Pancreas (tissue), 10 donors: ENCODE measurements around the gene DYDC2. TPM values are rescaled to one million over a fixed set of nuclear protein-coding genes. Genes with fewer than 3 reads are reported as not detected.

Experiments used
- ATAC-seq, 4 donors: fragments of 200-7000 bp; cut with Tn5 transposase; one replicate each; pipeline versions ENCODE4 v1.8.0 to v1.9.1; 2020; ENCODE audit warnings: mild to moderate bottlenecking in 4 of 4, moderate library complexity in 4 of 4
- DNase-seq, 6 donors: peaks; one replicate each; pipeline ENCODE4 v3.0.0-alpha.2; 2020
- FAIRE-seq: peaks from 2 replicates; lab custom pipeline; 2012; peaks lifted over from hg19 to GRCh38; lab: Jason Lieb, UNC
- H3K27ac ChIP-seq, 4 donors: fragments of 200-600 bp; sonication (generic); 1 replicate in 3 of 4; 2 replicates in 1 of 4; pipeline versions ENCODE4 v1.5.0 to v1.8.0; 2020
- H3K27me3 ChIP-seq, 4 donors: fragments of 200-600 bp; one replicate each; pipeline ENCODE4 v1.8.0; 2021
- H3K36me3 ChIP-seq, 3 donors: fragments of 200-600 bp; sonication (generic) in 1 of 3; one replicate each; pipeline versions ENCODE4 v1.5.0 to v1.8.0; 2020 to 2021
- H3K4me1 ChIP-seq, 3 donors: fragments of 200-600 bp; one replicate each; pipeline ENCODE4 v1.8.0; 2021
- H3K4me3 ChIP-seq, 4 donors: fragments of 200-600 bp; sonication (generic) in 2 of 4; one replicate each; pipeline versions ENCODE4 v1.5.0 to v1.8.0; 2020 to 2021
- H3K9me3 ChIP-seq, 4 donors: fragments of 200-600 bp; one replicate each; pipeline ENCODE4 v1.8.0; 2021
- WGBS, 2 donors: extraction: QIAGEN DNeasy Blood & Tissue Kit; methylation state at CpG; one replicate each; pipeline ENCODE4 v1.1.7; 2013; 5-methylcytosine and 5-hydroxymethylcytosine counted together
- intact Hi-C, 3 donors: fragments of 100-400 bp; cut with DNase I; formaldehyde crosslinking; loops; one replicate each; pipeline versions ENCODE4 v1.11.1 to v1.14.2; 2022
- polyA plus RNA-seq, 2 donors: library from polyadenylated mRNA; stranded (reverse); fragments of 200-250 nt; gene quantifications; one replicate each; pipeline ENCODE4 v1.2.3, GENCODE V29; 2013
- total RNA-seq, 6 donors: library from RNA; stranded (reverse); fragmentation: NEBNext Ultra II Directional in 4 of 6; extraction: Animal tissue kit (Norgen Biotek cat#: 25700) in 4 of 6; gene quantifications; one replicate each; pipeline versions ENCODE4 v1.2.1 to v1.2.4, GENCODE V29; 2021 to 2023
- TF ChIP-seq, protein P1 (sequence below), 4 donors: fragments of 200-600 bp; sonication (generic) in 3 of 4; IDR thresholded peaks; one replicate each; pipeline versions ENCODE4 v1.5.0 to v1.8.0; 2021; ENCODE audit warnings: antibody characterized with exemption in 4 of 4
- donor health status: healthy with polysubstance abuse.
- donor health status: DM: no; HTN: no; CAD: no; lungs with moderate emphysema.
- donor health status: DM: no; HTN: no; CAD: no.
- donor health status: control.
- donor health status: control.
- donor health status: Bipolar disorder and iron deficiency.
- donor health status: DM: yes; HTN: yes; CAD: no.
- donor health status: DM: no; HTN: no; CAD: no.
- donor health status: DM: no; HTN: no; CAD: no.
- donor health status: DM: yes; HTN: yes; CAD: no.

Gene DYDC2, protein sequence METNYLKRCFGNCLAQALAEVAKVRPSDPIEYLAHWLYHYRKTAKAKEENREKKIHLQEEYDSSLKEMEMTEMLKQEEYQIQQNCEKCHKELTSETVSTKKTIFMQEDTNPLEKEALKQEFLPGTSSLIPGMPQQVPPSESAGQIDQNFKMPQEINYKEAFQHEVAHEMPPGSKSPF
- total RNA-seq (under 1 TPM in 2 of 6 donors, not detected in 4; 0.32 to 0.44 TPM), polyA plus RNA-seq (under 1 TPM; 0.05 to 0.15 TPM)

DNA sequence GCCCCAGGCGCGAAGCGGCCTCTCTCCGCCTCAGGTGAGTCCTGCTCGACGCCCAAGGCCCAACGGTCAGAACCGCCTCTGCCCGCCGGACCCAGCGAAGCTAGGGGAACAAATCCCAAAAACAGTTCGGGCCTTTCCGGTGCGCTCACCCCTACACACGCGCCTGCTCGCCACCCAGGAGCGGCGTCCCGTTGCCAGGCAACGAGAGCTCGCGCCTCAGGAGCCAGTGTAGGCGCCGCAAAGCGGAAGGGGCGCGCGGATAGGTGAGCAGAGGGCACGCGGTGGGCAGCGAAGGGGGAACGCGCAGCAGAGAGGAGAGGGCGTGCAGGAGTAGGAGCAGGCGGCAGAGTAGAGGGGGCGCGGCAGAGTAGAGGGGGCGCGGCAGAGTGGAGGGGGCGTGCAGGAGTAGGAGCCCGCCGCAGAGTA lies at the start of gene DYDC2, which contains the start of gene DYDC1:
DYDC2 (plus strand) TSS at position 219 of the 426 bp plus-strand sequence. CDS start 5,663 bp downstream, outside the sequence.
DYDC1 (minus strand) TSS at position 193 of the 426 bp plus-strand sequence. CDS start 4,154 bp downstream, outside the sequence.
- peak; percentile 56 to 88 (median 70) for DNase-seq
- 3% methylated on average over 41 to 43 of the region's 43 CpGs for WGBS, 2 donors
- no peaks in the 10 kb centered on the region for H3K27me3 ChIP-seq

DNA sequence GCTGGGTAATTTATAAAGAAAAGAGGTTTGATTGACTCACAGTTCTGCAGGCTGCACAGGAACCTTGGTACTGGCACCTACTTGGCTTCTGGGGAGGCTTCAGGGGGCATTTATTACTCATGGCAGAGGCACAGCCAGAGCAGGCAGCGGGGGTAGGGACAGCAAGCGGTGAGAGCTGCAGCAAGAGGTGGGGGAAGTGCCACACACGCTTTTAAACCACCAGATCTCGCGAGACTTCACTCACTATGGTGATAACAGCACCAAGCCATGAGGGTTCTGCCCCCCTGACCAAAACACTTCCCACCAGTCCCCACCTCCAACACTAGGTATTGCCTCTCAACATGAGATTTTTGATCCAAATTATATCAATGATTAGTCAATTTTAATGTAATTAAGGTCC lies 43.1 kb upstream of the DYDC2 start:
- WGBS, 2 donors: 74 to 92% methylated on average over 5 of the region's 5 CpGs
- no peak for ATAC-seq
- H3K27ac ChIP-seq: no peak overlapping the region
- intact Hi-C loops: no loop called here
- H3K4me3 ChIP-seq: no peak overlapping the region
- FAIRE-seq: no peak
- DNase-seq: no peak
- no peaks in the 10 kb centered on the region for H3K9me3 ChIP-seq
- H3K27me3 ChIP-seq: no peaks in the 10 kb centered on the region
- TF ChIP-seq, protein P1, sequence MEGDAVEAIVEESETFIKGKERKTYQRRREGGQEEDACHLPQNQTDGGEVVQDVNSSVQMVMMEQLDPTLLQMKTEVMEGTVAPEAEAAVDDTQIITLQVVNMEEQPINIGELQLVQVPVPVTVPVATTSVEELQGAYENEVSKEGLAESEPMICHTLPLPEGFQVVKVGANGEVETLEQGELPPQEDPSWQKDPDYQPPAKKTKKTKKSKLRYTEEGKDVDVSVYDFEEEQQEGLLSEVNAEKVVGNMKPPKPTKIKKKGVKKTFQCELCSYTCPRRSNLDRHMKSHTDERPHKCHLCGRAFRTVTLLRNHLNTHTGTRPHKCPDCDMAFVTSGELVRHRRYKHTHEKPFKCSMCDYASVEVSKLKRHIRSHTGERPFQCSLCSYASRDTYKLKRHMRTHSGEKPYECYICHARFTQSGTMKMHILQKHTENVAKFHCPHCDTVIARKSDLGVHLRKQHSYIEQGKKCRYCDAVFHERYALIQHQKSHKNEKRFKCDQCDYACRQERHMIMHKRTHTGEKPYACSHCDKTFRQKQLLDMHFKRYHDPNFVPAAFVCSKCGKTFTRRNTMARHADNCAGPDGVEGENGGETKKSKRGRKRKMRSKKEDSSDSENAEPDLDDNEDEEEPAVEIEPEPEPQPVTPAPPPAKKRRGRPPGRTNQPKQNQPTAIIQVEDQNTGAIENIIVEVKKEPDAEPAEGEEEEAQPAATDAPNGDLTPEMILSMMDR (IDR thresholded peaks at IDR 0.05): no peak
- no peaks in the 10 kb centered on the region for H3K4me1 ChIP-seq
- no peaks in the 10 kb centered on the region for H3K36me3 ChIP-seq

More for the DNA sequence above, at the start of gene DYDC2, which contains the start of gene DYDC1:
- ATAC-seq (peak; percentile 89 to 98 (median 96)), FAIRE-seq (no peak)
- Histone ChIP-seq H3K27ac (no peak within 1 kb of the TSS), H3K36me3 (no peaks in the 10 kb centered on the region), H3K4me3 (peak within 1 kb of the TSS; percentile 3 to 43 (median 26)), H3K9me3 (no peaks in the 10 kb centered on the region), H3K4me1 (no peaks in the 10 kb centered on the region)
- TF ChIP-seq, protein P1 (IDR thresholded peaks at IDR 0.05): no peak
- intact Hi-C loops: no loop called here

DNA sequence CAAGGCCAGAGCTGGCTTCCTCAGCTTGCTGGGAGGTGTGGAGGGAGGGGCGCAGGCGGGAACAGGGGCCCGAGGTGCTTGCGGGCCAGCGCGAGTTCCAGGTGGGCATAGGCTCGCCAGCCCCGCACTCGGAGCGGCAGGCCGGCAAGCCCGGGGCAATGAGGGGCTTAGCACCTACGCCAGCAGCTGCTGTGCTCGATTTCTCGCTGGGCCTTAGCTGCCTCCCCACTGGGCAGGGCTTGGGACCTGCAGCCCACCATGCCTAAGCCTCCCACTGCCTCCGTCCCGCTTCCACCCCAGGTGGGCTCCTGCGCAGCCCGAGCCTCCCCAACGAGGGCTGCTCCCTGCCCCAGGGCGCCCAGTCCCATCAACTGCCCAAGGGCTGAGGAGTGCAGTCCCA lies 41.2 kb upstream of the DYDC2 start:
- intact Hi-C loops: no loop called here
- H3K4me3 ChIP-seq: no peak overlapping the region
- H3K27ac ChIP-seq: no peak overlapping the region
- H3K4me1 ChIP-seq: peaks cover 0 to 14% (median 9%) of the 10 kb centered on the region in 3 donors
- FAIRE-seq (no peak), DNase-seq (peak in 1 of 6 donors; percentile 40), ATAC-seq (no peak)
- 92 to 96% methylated on average over 21 of the region's 21 CpGs for WGBS, 2 donors
- no peaks in the 10 kb centered on the region for H3K9me3 ChIP-seq
- no peaks in the 10 kb centered on the region for H3K27me3 ChIP-seq
- H3K36me3 ChIP-seq: no peaks in the 10 kb centered on the region
- TF ChIP-seq, protein P1 (IDR thresholded peaks at IDR 0.05): no peak

DNA sequence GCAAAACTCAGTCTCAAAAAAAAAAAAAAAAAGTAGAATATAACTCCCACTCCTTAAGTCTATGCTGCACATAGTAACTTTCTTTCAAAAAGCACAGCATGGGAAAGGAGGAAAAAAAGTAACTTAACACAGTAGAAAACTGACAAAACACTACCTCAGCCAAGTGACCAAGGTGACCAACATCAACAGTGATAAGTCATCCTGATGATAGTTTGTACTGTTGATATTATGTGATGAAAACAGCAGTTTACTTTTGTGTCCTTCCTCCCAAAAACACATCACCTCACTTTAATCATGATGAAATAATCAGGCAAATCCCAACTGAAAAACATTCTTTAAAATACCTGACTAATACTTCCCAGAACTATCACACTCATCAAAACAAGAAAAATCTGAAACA lies 37.8 kb upstream of the DYDC2 start:
- peaks cover 0 to 42% (median 14%) of the 10 kb centered on the region in 3 donors for H3K4me1 ChIP-seq
- FAIRE-seq: no peak
- no peak overlapping the region for H3K4me3 ChIP-seq
- H3K9me3 ChIP-seq: no peaks in the 10 kb centered on the region
- ATAC-seq: no peak
- H3K27ac ChIP-seq: no peak overlapping the region
- no peaks in the 10 kb centered on the region for H3K36me3 ChIP-seq
- no peak for DNase-seq
- no peaks in the 10 kb centered on the region for H3K27me3 ChIP-seq
- intact Hi-C loops: no loop called here
- TF ChIP-seq, protein P1 (IDR thresholded peaks at IDR 0.05): no peak

DNA sequence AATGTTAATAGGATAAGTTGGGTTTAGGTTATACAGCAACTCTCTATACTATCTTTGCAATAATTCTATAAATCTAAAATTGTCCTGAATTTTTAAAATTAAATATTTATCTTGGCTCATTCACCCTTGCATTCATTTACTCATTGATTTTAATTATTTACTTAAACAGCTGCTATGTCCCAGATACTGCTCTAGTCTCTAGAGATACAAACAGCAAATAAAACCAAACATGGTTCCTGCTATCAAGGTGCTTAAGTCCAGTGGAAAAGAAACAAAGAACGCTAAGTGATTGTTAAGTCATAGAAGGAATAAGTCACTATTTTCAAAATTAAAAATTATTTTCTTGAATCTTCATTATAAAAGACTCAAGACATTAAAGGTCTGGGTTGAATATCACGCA lies 37.3 kb upstream of the DYDC2 start:
- peaks cover 0 to 46% (median 19%) of the 10 kb centered on the region in 3 donors for H3K4me1 ChIP-seq
- TF ChIP-seq, protein P1 (IDR thresholded peaks at IDR 0.05): no peak
- H3K27me3 ChIP-seq: no peaks in the 10 kb centered on the region
- H3K4me3 ChIP-seq: no peak overlapping the region
- FAIRE-seq: peak; percentile 53
- 26 to 34% methylated on average over 2 of the region's 2 CpGs for whole genome bisulfite sequencing, 2 donors
- intact Hi-C loops: no loop called here
- peak overlapping the region in 2 of 4 donors; percentile 54 to 60 for H3K27ac ChIP-seq
- ATAC-seq: peak; percentile 49 to 76 (median 66)
- no peaks in the 10 kb centered on the region for H3K9me3 ChIP-seq
- no peaks in the 10 kb centered on the region for H3K36me3 ChIP-seq
- DNase-seq: no peak
